ENCODE results near the gene CMIP.

- no peak for TF ChIP-seq POLR2A (IDR thresholded peaks at IDR 0.05)
- TF ChIP-seq CTCF (IDR thresholded peaks at IDR 0.05): no peak
These were observed 288.1 kb downstream of the CMIP start for GRCh38 chr16:81732699-81733098.

Data from right lobe of liver (tissue), 4 donors.